Measurements from ENCODE around the gene DCAF11.

DCAF11 gene

GRCh38 chr14:24122898-24123297 is 8.3 kb downstream of the DCAF11 start:
- DNase-seq, result no peak

- DNase-seq, result no peak
These were observed 9.1 kb downstream of the DCAF11 start for GRCh38 chr14:24123424-24124417.

- DNase-seq, result no peak
These were observed 12.4 kb downstream of the DCAF11 start for GRCh38 chr14:24126939-24127338.

GRCh38 chr14:24127673-24128072 is 13.1 kb downstream of the DCAF11 start:
- no peak for DNase-seq

GRCh38 chr14:24129410-24129998 is 14.9 kb downstream of the DCAF11 start:
- no peak for DNase-seq

- no peak for DNase-seq
These were observed 15.8 kb downstream of the DCAF11 start, which contains the start of gene FITM1 for GRCh38 chr14:24130380-24130716. Gene FITM1 (plus strand): TSS chr14:24130659. CDS start chr14:24131564, 905 bp downstream.

GRCh38 chr14:24130717-24131548 is 16.4 kb downstream of the DCAF11 start:
- no peak for DNase-seq

- no peak for DNase-seq
These were observed 17.0 kb downstream of the DCAF11 start for GRCh38 chr14:24131549-24131966.

- DNase-seq, result peak in 2 of 3 experiments; percentile 26 to 48
These were observed 17.6 kb downstream of the DCAF11 start for GRCh38 chr14:24132061-24132685.

GRCh38 chr14:24132976-24133375 is 18.4 kb downstream of the DCAF11 start:
- no peak for DNase-seq

GRCh38 chr14:24133735-24134134 is 19.2 kb downstream of the DCAF11 start:
- DNase-seq, result no peak

GRCh38 chr14:24135584-24135833 is 20.9 kb downstream of the DCAF11 start:
- no peak for DNase-seq

GRCh38 chr14:24135834-24136683 is 21.5 kb downstream of the DCAF11 start, which contains the start of gene PSME1:
Gene PSME1 (plus strand): TSS chr14:24136194. CDS start chr14:24136263, 69 bp downstream.
- DNase-seq, result peak; percentile 95 to 96 (median 96)

- DNase-seq, result peak in 2 of 3 experiments; percentile 49 to 56
These were observed 22.3 kb downstream of the DCAF11 start for GRCh38 chr14:24136684-24137528.

GRCh38 chr14:24137529-24138395 is 23.2 kb downstream of the DCAF11 start:
- no peak for DNase-seq

GRCh38 chr14:24138396-24139271 is 24.1 kb downstream of the DCAF11 start:
- no peak for DNase-seq

GRCh38 chr14:24139272-24139934 is 24.8 kb downstream of the DCAF11 start:
- peak in 1 of 3 experiments; percentile 39 for DNase-seq

All from NCI-H1417 (cell line).